H1 (cell line): ENCODE measurements around the gene CNTNAP1. TPM values are rescaled to one million over a fixed set of nuclear protein-coding genes. Genes with fewer than 3 reads are reported as not detected.

ENCODE experiments used
- CTCF ChIA-PET: fragments of 300-600 bp; sonication (Branson Sonifier 250); formaldehyde crosslinking; loops from one replicate; lab custom pipeline; 2021; ENCODE audit not compliant: partially characterized antibody; lab: Charles Lee
- POLR2A ChIA-PET: fragments of 300-600 bp; sonication (Branson Sonifier 250); formaldehyde crosslinking; loops from one replicate; lab custom pipeline; 2021; ENCODE audit warnings: inconsistent platforms; ENCODE audit not compliant: partially characterized antibody; lab: Charles Lee
- DNase-seq, 2 experiments: peaks; one replicate each; pipeline versions ENCODE4 v3.0.0 to v3.0.0-alpha.2; 2010 to 2022; ENCODE audit warnings: low spot score in 2 of 2, low read depth in 1 of 2, mixed read lengths in 1 of 2
- FAIRE-seq: peaks from 2 replicates; lab custom pipeline; 2011; peaks lifted over from hg19 to GRCh38; lab: Jason Lieb, UNC
- H2AFZ ChIP-seq: 2 replicates; pipeline ENCODE4 v1.8.1; 2012; ENCODE audit warnings: low read length, inconsistent platforms
- H2AK5ac ChIP-seq: 2 replicates; pipeline ENCODE4 v1.6.1; 2013; ENCODE audit warnings: low read depth, low read length
- H2BK120ac ChIP-seq: replicated peaks from 2 replicates; pipeline ENCODE3; 2013; ENCODE audit warnings: low read depth, low read length, inconsistent platforms
- H2BK12ac ChIP-seq: 2 replicates; pipeline ENCODE4 v1.6.1; 2013; ENCODE audit warnings: low read depth, low read length
- H2BK15ac ChIP-seq: 2 replicates; pipeline ENCODE4 v1.6.1; 2013; ENCODE audit warnings: low read length
- H2BK20ac ChIP-seq: 2 replicates; pipeline ENCODE4 v1.6.1; 2013; ENCODE audit warnings: low read length
- H2BK5ac ChIP-seq: 2 replicates; pipeline ENCODE4 v1.6.1; 2013; ENCODE audit warnings: low read depth, low read length
- H3K14ac ChIP-seq: 2 replicates; pipeline ENCODE4 v1.6.1; 2013; ENCODE audit warnings: inconsistent platforms; ENCODE audit not compliant: insufficient read length
- H3K18ac ChIP-seq: 2 replicates; pipeline ENCODE4 v1.6.1; 2013; ENCODE audit warnings: low read length; ENCODE audit errors: extremely low read depth
- H3K23ac ChIP-seq: 2 replicates; pipeline ENCODE4 v1.6.1; 2013; ENCODE audit warnings: inconsistent platforms; ENCODE audit not compliant: insufficient read length
- H3K23me2 ChIP-seq: 2 replicates; pipeline ENCODE4 v1.6.1; 2013; ENCODE audit warnings: low read depth, low read length
- H3K27ac ChIP-seq: 2 replicates; pipeline ENCODE4 v1.6.1; 2011; ENCODE audit warnings: low read depth, low read length, inconsistent platforms
- H3K27me3 ChIP-seq, 4 experiments: replicated peaks in 1 of 4; 1 replicate in 1 of 4; 2 replicates in 3 of 4; pipeline versions ENCODE4 v1.6.1 to v1.8.1; 2011 to 2013; ENCODE audit warnings: low read length in 3 of 4, mild to moderate bottlenecking in 3 of 4, inconsistent platforms in 2 of 4, mixed read lengths in 2 of 4, moderate library complexity in 1 of 4; ENCODE audit not compliant: control insufficient read depth in 3 of 4, insufficient read depth in 3 of 4; ENCODE audit errors: extremely low read depth in 1 of 4
- H3K36me3 ChIP-seq, 4 experiments: 2 replicates each; pipeline versions ENCODE4 v1.6.1 to v1.8.1; 2011 to 2013; ENCODE audit warnings: mild to moderate bottlenecking in 4 of 4, low read length in 3 of 4, moderate library complexity in 2 of 4, control low read depth in 1 of 4, inconsistent platforms in 1 of 4; ENCODE audit not compliant: insufficient read depth in 4 of 4, control insufficient read depth in 2 of 4
- H3K4ac ChIP-seq: replicated peaks from 2 replicates; pipeline ENCODE3; 2013; ENCODE audit warnings: low read length, low read depth, mixed read lengths, inconsistent platforms; ENCODE audit not compliant: insufficient read length
- H3K4me1 ChIP-seq, 4 experiments: replicated peaks in 1 of 4; 1 replicate in 1 of 4; 2 replicates in 3 of 4; pipeline versions ENCODE4 v1.6.1 to v1.8.1; 2011 to 2013; ENCODE audit warnings: low read length in 3 of 4, inconsistent platforms in 2 of 4, mixed read lengths in 1 of 4; ENCODE audit not compliant: insufficient read depth in 4 of 4, control insufficient read depth in 3 of 4
- H3K4me2 ChIP-seq, 2 experiments: 2 replicates each; pipeline versions ENCODE4 v1.6.1 to v1.8.1; 2011 to 2013; ENCODE audit warnings: low read depth in 2 of 2, low read length in 2 of 2, control low read depth in 1 of 2, inconsistent platforms in 1 of 2, mild to moderate bottlenecking in 1 of 2; ENCODE audit not compliant: insufficient read depth in 1 of 2
- H3K4me3 ChIP-seq, 4 experiments: fragments of 200-600, 300-600 bp in 1 of 4; sonication (generic), shearing (Covaris generic), sonication (Bioruptor Twin) in 1 of 4; 2 replicates each; pipeline versions ENCODE4 v1.5.1 to v1.8.1; 2011 to 2016; ENCODE audit warnings: low read length in 4 of 4, low read depth in 3 of 4, control low read depth in 2 of 4, inconsistent platforms in 2 of 4, mild to moderate bottlenecking in 2 of 4, mixed read lengths in 1 of 4, moderate library complexity in 1 of 4; ENCODE audit not compliant: insufficient read depth in 2 of 4; ENCODE audit errors: extremely low read depth in 1 of 4
- H3K56ac ChIP-seq: replicated peaks from 2 replicates; pipeline ENCODE3; 2013; ENCODE audit warnings: low read depth, mild to moderate bottlenecking, mixed read lengths, low read length, inconsistent platforms; ENCODE audit not compliant: insufficient read length
- H3K79me1 ChIP-seq: 2 replicates; pipeline ENCODE4 v1.6.1; 2013; ENCODE audit warnings: low read depth, low read length, control low read depth
- H3K79me2 ChIP-seq, 2 experiments: 2 replicates each; pipeline versions ENCODE4 v1.6.1 to v1.8.1; 2012 to 2013; ENCODE audit warnings: low read length in 2 of 2, mild to moderate bottlenecking in 2 of 2, inconsistent platforms in 1 of 2; ENCODE audit not compliant: insufficient read depth in 2 of 2, control insufficient read depth in 1 of 2
- H3K9ac ChIP-seq, 4 experiments: replicated peaks in 1 of 4; 1 replicate in 1 of 4; 2 replicates in 3 of 4; pipeline versions ENCODE4 v1.6.1 to v1.8.1; 2011 to 2013; ENCODE audit warnings: low read depth in 3 of 4, low read length in 3 of 4, control low read depth in 2 of 4, mild to moderate bottlenecking in 2 of 4, moderate library complexity in 2 of 4, inconsistent platforms in 1 of 4; ENCODE audit errors: extremely low read depth in 1 of 4
- H3K9me3 ChIP-seq, 2 experiments: 2 replicates each; pipeline versions ENCODE4 v1.6.1 to v1.8.1; 2012 to 2013; ENCODE audit warnings: mild to moderate bottlenecking in 2 of 2, moderate library complexity in 2 of 2, control low read depth in 1 of 2, inconsistent platforms in 1 of 2, low read depth in 1 of 2, low read length in 1 of 2, mixed read lengths in 1 of 2; ENCODE audit not compliant: insufficient read depth in 2 of 2
- H4K20me1 ChIP-seq, 2 experiments: replicated peaks in 1 of 2; 2 replicates each; pipeline versions ENCODE3 to v1.8.1; 2011 to 2013; ENCODE audit warnings: inconsistent platforms in 2 of 2, low read length in 2 of 2, mild to moderate bottlenecking in 1 of 2; ENCODE audit not compliant: insufficient read depth in 2 of 2, control insufficient read depth in 1 of 2
- H4K5ac ChIP-seq: 2 replicates; pipeline ENCODE4 v1.6.1; 2013; ENCODE audit warnings: low read length, low read depth, mixed read lengths, inconsistent platforms; ENCODE audit not compliant: insufficient read length
- H4K8ac ChIP-seq: 2 replicates; pipeline ENCODE4 v1.8.0; 2013; ENCODE audit warnings: mild to moderate bottlenecking, moderate library complexity, low read length, inconsistent platforms; ENCODE audit not compliant: insufficient read depth; ENCODE audit errors: extremely low read depth
- H4K91ac ChIP-seq: replicated peaks from 2 replicates; pipeline ENCODE3; 2013; ENCODE audit warnings: low read length, mixed read lengths, inconsistent platforms; ENCODE audit not compliant: insufficient read length
- CTBP2 ChIP-seq: IDR thresholded peaks from 2 replicates; pipeline ENCODE4 v1.7.0; 2011; ENCODE audit warnings: borderline replicate concordance, mild to moderate bottlenecking, moderate library complexity, mixed read lengths, low read length; ENCODE audit not compliant: insufficient read depth, insufficient read length
- EP300 ChIP-seq, 2 experiments: IDR thresholded peaks; 1 replicate in 1 of 2; 2 replicates in 1 of 2; pipeline ENCODE4 v1.6.1; 2011 to 2012; ENCODE audit warnings: low read depth in 2 of 2, low read length in 2 of 2, mild to moderate bottlenecking in 2 of 2, borderline replicate concordance in 1 of 2, inconsistent platforms in 1 of 2, moderate library complexity in 1 of 2
- SIRT6 ChIP-seq: IDR thresholded peaks from one replicate; pipeline ENCODE4 v1.7.1; 2012; ENCODE audit warnings: low read length, inconsistent platforms
- WGBS, 2 experiments: shearing (Covaris generic) in 1 of 2; methylation state at CpG; one replicate each; pipeline versions ENCODE4 v1.1.6 to v1.1.7; 2013 to 2015; ENCODE audit warnings: low lambda C conversion rate in 2 of 2, mixed read lengths in 2 of 2, inconsistent platforms in 1 of 2, low coverage in 1 of 2, missing lambda C conversion rate in 1 of 2; ENCODE audit not compliant: insufficient replicate concordance in 2 of 2, insufficient coverage in 1 of 2, insufficient read length in 1 of 2; ENCODE audit errors: extremely low coverage in 1 of 2, missing lambda C conversion rate in 1 of 2; 5-methylcytosine and 5-hydroxymethylcytosine counted together
- polyA plus RNA-seq, 7 experiments: library from polyadenylated mRNA; depleted of rRNA in 3 of 7; stranded (reverse) in 5 of 7; unstranded in 2 of 7; fragments of >200 nt in 5 of 7; fragments of 200-250 nt in 2 of 7; gene quantifications; 1 replicate in 5 of 7; 2 replicates in 1 of 7; 4 replicates in 1 of 7; pipeline versions ENCODE4 v1.2.1 to v1.2.3, GENCODE V29; 2011 to 2013; ENCODE audit warnings: missing spikeins in 2 of 7, mixed read lengths in 2 of 7
- total RNA-seq: library from RNA; stranded (reverse); fragmentation: NEBNext Ultra II Directional; extraction: Animal tissue kit (Norgen Biotek cat#: 25700); gene quantifications from 2 replicates; pipeline ENCODE4 v1.2.1, GENCODE V29; 2021
- TF ChIP-seq, protein P1 (sequence below), 3 experiments: IDR thresholded peaks; 1 replicate in 2 of 3; 2 replicates in 1 of 3; pipeline versions ENCODE4 v1.5.1 to v1.6.1; 2011; ENCODE audit warnings: low read length in 3 of 3, mild to moderate bottlenecking in 3 of 3, inconsistent platforms in 2 of 3, low read depth in 1 of 3, moderate library complexity in 1 of 3; ENCODE audit not compliant: insufficient read depth in 1 of 3; ENCODE audit errors: control extremely low read depth in 1 of 3
- TF ChIP-seq, protein P2 (sequence below): IDR thresholded peaks from 2 replicates; pipeline ENCODE4 v1.6.1; 2012; ENCODE audit warnings: inconsistent platforms

The CNTNAP1 gene
- total and polyA plus RNA-seq, 2 of the 8 experiments (the other 6 are each of a cell fraction or from before 2014, with no cell fraction given) = 4.7 to 10.0 TPM

DNA sequence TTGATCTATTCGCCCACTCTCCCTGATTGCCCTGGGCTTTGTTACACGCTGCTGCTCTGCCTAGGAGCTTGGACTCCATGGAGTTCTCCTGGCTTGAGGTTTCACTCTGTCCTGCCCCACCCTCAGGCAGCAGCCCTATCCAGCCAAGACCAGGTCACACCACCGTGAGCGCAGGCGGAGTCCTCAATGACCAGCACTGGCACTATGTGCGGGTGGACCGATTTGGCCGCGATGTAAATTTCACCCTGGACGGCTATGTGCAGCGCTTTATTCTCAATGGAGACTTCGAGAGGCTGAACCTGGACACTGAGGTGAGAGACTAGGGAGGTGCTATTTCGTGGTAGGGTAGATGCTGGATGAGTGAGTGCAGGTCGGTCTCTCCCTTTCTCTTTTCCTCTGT lies 3.5 kb downstream of the CNTNAP1 start:
- Histone ChIP-seq H3K9me3 (no peaks in the 10 kb centered on the region), H2BK5ac (no peak overlapping the region), H3K4me3 (no peak overlapping the region), H3K56ac (no peak overlapping the region), H3K36me3 (peaks cover 0 to 4% (median 0%) of the 10 kb centered on the region in 4 experiments; a peak in 3 of 8 replicates), H2AK5ac (no peak overlapping the region), H3K4ac (no peak overlapping the region), H2BK20ac (no peak overlapping the region), H3K23me2 (peaks cover 14% of the 10 kb centered on the region; the same call in 1 of the 2 replicates), H2BK120ac (no peak overlapping the region), H3K14ac (no peak overlapping the region), H4K20me1 (peaks cover 0 to 7% of the 10 kb centered on the region in 2 experiments), H3K18ac (no peak overlapping the region), H3K23ac (no peak overlapping the region), H3K79me1 (no peaks in the 10 kb centered on the region), H4K8ac (no peak overlapping the region), H4K91ac (no peak overlapping the region), H3K79me2 (no peaks in the 10 kb centered on the region), H3K9ac (no peak overlapping the region), H3K27ac (no peak overlapping the region), H4K5ac (no peak overlapping the region), H2BK12ac (no peak overlapping the region), H3K27me3 (peaks cover 0 to 20% (median 15%) of the 10 kb centered on the region in 4 experiments; a peak in 5 of 7 replicates), H3K4me1 (peaks cover 0 to 12% (median 10%) of the 10 kb centered on the region in 4 experiments; a peak in 6 of 7 replicates), H2AFZ (no peak overlapping the region), H2BK15ac (no peak overlapping the region), H3K4me2 (no peak overlapping the region)
- DNase-seq (no peak), FAIRE-seq (no peak)
- CTCF ChIA-PET = interaction anchor here (0.6 to 3.4 kb wide), 5 partner anchors 8 to 108 kb away, joined by 3 to 15 read pairs (median 4); partner anchors contain the start of gene PSMC3IP
- POLR2A ChIA-PET = interaction anchor here (0.8 to 1.3 kb wide), 2 partner anchors 8 to 150 kb away, joined by 3 to 4 read pairs; partner anchors contain the start of gene NAGLU
- WGBS, 2 experiments = 94% methylated on average over 14 of the region's 14 CpGs; no CpG with 5 or more reads in 1 of the 2 experiments
- no peak for TF ChIP-seq CTBP2
- TF ChIP-seq, protein P1, sequence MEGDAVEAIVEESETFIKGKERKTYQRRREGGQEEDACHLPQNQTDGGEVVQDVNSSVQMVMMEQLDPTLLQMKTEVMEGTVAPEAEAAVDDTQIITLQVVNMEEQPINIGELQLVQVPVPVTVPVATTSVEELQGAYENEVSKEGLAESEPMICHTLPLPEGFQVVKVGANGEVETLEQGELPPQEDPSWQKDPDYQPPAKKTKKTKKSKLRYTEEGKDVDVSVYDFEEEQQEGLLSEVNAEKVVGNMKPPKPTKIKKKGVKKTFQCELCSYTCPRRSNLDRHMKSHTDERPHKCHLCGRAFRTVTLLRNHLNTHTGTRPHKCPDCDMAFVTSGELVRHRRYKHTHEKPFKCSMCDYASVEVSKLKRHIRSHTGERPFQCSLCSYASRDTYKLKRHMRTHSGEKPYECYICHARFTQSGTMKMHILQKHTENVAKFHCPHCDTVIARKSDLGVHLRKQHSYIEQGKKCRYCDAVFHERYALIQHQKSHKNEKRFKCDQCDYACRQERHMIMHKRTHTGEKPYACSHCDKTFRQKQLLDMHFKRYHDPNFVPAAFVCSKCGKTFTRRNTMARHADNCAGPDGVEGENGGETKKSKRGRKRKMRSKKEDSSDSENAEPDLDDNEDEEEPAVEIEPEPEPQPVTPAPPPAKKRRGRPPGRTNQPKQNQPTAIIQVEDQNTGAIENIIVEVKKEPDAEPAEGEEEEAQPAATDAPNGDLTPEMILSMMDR (IDR thresholded peaks at IDR 0.05; ENCODE audit: control extremely low read depth in 1 of 3, insufficient read depth in 1 of 3, low read depth in 1 of 3, low read length in 3 of 3) = no peak
- TF ChIP-seq EP300 (IDR thresholded peaks at IDR 0.05; ENCODE audit: borderline replicate concordance in 1 of 2, low read depth in 2 of 2, low read length in 2 of 2) = no peak
- no peak for TF ChIP-seq SIRT6
- TF ChIP-seq, protein P2, sequence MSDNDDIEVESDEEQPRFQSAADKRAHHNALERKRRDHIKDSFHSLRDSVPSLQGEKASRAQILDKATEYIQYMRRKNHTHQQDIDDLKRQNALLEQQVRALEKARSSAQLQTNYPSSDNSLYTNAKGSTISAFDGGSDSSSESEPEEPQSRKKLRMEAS = no peak
